Endodermal cell (in vitro differentiated cells): Measurements from ENCODE around the gene POTEF. TPM values are rescaled to one million over a fixed set of nuclear protein-coding genes. Genes with fewer than 3 reads are reported as not detected.
"Not testable (repeated sequence)": the region's sequence is repeated elsewhere in the genome, so short reads cannot be mapped to it uniquely, and the experiment has no call there.

Experiments
- DNase-seq: peaks from one replicate; pipeline ENCODE4 v3.0.0-alpha.2; 2017
- H3K27ac ChIP-seq: 2 replicates; pipeline ENCODE4 v1.5.1; 2013; ENCODE audit warnings: mild to moderate bottlenecking, low read depth, low read length, moderate library complexity
- H3K27me3 ChIP-seq: 2 replicates; pipeline ENCODE4 v1.6.1; 2013; ENCODE audit warnings: mild to moderate bottlenecking, low read length, moderate library complexity; ENCODE audit not compliant: insufficient read depth, control insufficient read depth, poor library complexity, severe bottlenecking
- H3K36me3 ChIP-seq: 2 replicates; pipeline ENCODE4 v1.7.0; 2013; ENCODE audit warnings: mild to moderate bottlenecking, low read length, moderate library complexity; ENCODE audit not compliant: control insufficient read depth, insufficient read depth
- H3K4me1 ChIP-seq: one replicate; pipeline ENCODE4 v1.7.0; 2013; ENCODE audit warnings: low read length; ENCODE audit not compliant: control insufficient read depth, insufficient read depth
- H3K4me3 ChIP-seq: 2 replicates; pipeline ENCODE4 v1.5.1; 2013; ENCODE audit warnings: mild to moderate bottlenecking, low read length, moderate library complexity
- H3K9ac ChIP-seq: 2 replicates; pipeline ENCODE4 v1.6.1; 2013; ENCODE audit warnings: mild to moderate bottlenecking, low read length, moderate library complexity; ENCODE audit not compliant: poor library complexity, severe bottlenecking; ENCODE audit errors: extremely low read depth
- H3K9me3 ChIP-seq: 2 replicates; pipeline ENCODE4 v1.6.1; 2013; ENCODE audit warnings: mild to moderate bottlenecking, low read length, moderate library complexity; ENCODE audit not compliant: control insufficient read depth
- H3K27ac Mint-ChIP-seq: 2 replicates; pipeline ENCODE4 v1.8.0; 2020; ENCODE audit warnings: mixed read lengths
- H3K27me3 Mint-ChIP-seq: 2 replicates; pipeline ENCODE4 v1.8.0; 2021; ENCODE audit warnings: mild to moderate bottlenecking, mixed read lengths; ENCODE audit not compliant: insufficient read depth
- H3K36me3 Mint-ChIP-seq: 2 replicates; pipeline ENCODE4 v1.8.0; 2020; ENCODE audit warnings: low read depth, mixed read lengths
- H3K4me1 Mint-ChIP-seq: 2 replicates; pipeline ENCODE4 v1.8.0; 2020; ENCODE audit warnings: mixed read lengths
- H3K4me3 Mint-ChIP-seq: 2 replicates; pipeline ENCODE4 v1.8.0; 2020; ENCODE audit warnings: mild to moderate bottlenecking, moderate library complexity, mixed read lengths
- H3K9me3 Mint-ChIP-seq: 2 replicates; pipeline ENCODE4 v1.8.0; 2020; ENCODE audit warnings: mild to moderate bottlenecking, mixed read lengths
- WGBS, 2 experiments: methylation state at CpG; one replicate each; pipeline versions ENCODE4 v1.1.5 to v1.1.7; 2013; ENCODE audit warnings: missing lambda C conversion rate in 2 of 2, mixed read lengths in 1 of 2; ENCODE audit not compliant: insufficient coverage in 1 of 2, insufficient read length in 1 of 2; 5-methylcytosine and 5-hydroxymethylcytosine counted together
- total RNA-seq, 2 donors: library from RNA; stranded (reverse); fragmentation: NEBNext Ultra II Directional in 1 of 2; extraction: Animal tissue kit (Norgen Biotek cat#: 25700) in 1 of 2; gene quantifications; 2 replicates in 1 of 2; 3 replicates in 1 of 2; pipeline ENCODE4 v1.2.1, GENCODE V29; 2021
- TF ChIP-seq, protein P1 (sequence below): fragments of 200-600 bp; sonication (generic); conservative IDR thresholded peaks from 2 replicates; pipeline ENCODE4 v1.5.0; 2021; ENCODE audit warnings: antibody characterized with exemption, mild to moderate bottlenecking

Gene POTEF
- total RNA-seq, 2 donors from 2014 or later: 0.18 to 12.7 TPM

DNA sequence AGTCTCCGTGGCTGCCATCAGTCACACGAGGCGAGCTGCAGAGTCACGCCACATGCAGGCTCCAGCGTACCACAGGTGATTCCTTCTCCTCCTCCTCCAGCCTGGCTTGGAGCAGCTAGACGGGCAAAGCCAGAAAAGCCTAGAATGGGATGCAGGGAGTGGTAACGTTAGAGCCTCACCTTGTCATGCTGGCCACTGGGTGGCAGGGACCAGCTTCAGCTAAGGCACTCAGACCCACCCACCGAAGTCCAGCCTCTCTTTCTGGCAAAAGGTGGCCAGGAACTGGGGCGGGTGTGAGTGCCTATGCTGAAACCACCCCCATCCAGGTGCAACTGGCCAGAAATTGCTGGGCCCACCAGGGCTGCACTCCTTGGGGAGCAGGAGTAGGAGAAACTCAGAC is 1.3 kb downstream of the POTEF start:
- not testable (repeated sequence) for H3K9me3 ChIP-seq, H3K4me3 ChIP-seq, H3K4me1 ChIP-seq, H3K36me3 Mint-ChIP-seq, DNase-seq, H3K4me1 Mint-ChIP-seq, H3K27me3 Mint-ChIP-seq, H3K27me3 ChIP-seq, H3K27ac ChIP-seq, H3K9ac ChIP-seq, H3K9me3 Mint-ChIP-seq, H3K36me3 ChIP-seq, H3K27ac Mint-ChIP-seq
- 61% methylated on average over 2 of the region's 9 CpGs; no CpG with 5 or more reads in 1 of the 2 experiments for WGBS, 2 experiments
- TF ChIP-seq, protein P1, sequence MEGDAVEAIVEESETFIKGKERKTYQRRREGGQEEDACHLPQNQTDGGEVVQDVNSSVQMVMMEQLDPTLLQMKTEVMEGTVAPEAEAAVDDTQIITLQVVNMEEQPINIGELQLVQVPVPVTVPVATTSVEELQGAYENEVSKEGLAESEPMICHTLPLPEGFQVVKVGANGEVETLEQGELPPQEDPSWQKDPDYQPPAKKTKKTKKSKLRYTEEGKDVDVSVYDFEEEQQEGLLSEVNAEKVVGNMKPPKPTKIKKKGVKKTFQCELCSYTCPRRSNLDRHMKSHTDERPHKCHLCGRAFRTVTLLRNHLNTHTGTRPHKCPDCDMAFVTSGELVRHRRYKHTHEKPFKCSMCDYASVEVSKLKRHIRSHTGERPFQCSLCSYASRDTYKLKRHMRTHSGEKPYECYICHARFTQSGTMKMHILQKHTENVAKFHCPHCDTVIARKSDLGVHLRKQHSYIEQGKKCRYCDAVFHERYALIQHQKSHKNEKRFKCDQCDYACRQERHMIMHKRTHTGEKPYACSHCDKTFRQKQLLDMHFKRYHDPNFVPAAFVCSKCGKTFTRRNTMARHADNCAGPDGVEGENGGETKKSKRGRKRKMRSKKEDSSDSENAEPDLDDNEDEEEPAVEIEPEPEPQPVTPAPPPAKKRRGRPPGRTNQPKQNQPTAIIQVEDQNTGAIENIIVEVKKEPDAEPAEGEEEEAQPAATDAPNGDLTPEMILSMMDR: peak; percentile 14
- peak overlapping the region; percentile 85 for H3K4me3 Mint-ChIP-seq

DNA sequence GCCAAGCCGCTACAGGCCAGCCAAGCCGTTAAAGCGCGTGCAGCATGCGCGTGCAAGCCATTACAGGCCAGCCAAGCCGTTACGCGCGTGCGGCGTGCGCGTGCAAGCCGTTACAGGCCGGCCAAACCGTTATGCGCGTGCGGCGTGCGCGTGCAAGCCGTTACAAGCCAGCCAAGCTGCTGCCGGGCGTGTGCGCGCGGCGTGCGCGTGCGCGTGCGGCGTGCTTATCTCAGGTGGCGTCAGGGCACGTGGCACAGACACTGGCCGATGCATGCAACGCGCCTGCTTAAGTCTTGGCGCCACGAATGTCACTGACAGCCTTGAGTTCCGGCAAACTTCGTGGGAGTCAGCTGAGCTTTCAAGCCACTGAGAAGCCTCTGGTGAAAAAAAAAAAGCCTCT is 8.1 kb downstream of the POTEF start:
- H3K36me3 Mint-ChIP-seq: not testable (repeated sequence)

DNA sequence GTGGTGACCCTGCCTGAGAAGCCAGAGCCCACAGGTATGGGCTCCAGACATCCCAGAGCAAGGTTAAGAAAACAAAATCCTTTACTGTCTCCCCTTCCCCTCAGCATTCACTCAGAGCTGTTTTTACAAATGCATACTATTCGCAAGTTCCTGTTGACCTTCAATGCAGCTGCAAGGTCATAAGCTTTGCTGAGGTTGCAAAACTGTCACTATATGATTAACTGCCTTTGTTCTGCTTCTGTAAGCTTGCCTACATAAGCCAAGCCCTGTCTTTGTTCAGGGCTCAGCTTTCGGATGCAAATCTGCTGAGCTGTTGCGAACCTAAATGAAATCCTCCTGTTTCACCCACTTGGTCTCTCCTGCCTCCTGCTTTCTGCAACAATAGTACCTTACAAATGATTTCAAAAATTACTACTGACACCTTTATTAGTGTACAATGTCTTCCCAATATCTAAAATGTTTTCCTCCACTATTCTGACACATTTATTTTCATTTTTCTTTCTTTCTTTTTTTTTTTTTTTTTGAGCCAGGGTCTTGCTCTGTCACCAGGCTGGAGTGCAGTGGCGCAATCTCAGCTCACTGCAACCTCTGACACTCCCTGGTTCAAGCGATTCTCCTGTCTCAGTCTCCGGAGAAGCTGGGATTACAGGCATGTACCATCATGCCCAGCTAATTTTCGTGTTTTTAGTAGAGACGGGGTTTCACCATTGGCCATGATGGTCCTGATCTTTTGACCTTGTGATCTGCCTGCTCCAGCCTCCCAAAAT is 26.2 kb downstream of the POTEF start:
- not testable (repeated sequence) for H3K9me3 ChIP-seq, H3K36me3 Mint-ChIP-seq, H3K9me3 Mint-ChIP-seq, H3K27me3 Mint-ChIP-seq, H3K4me1 ChIP-seq, H3K27me3 ChIP-seq, H3K9ac ChIP-seq, H3K4me3 ChIP-seq, H3K4me1 Mint-ChIP-seq, H3K36me3 ChIP-seq, H3K4me3 Mint-ChIP-seq
- DNase-seq: peak; percentile 21
- H3K27ac ChIP-seq: peak overlapping the region; percentile 78
- peak overlapping the region; percentile 26 for H3K27ac Mint-ChIP-seq
- WGBS, 2 experiments: 47 to 53% methylated on average over 3 to 5 of the region's 8 CpGs

More for the DNA sequence above, 8.1 kb downstream of the POTEF start:
- not testable (repeated sequence) for H3K27ac Mint-ChIP-seq, H3K4me1 Mint-ChIP-seq, H3K4me3 Mint-ChIP-seq, H3K4me3 ChIP-seq, H3K9ac ChIP-seq, H3K27ac ChIP-seq, H3K4me1 ChIP-seq, H3K9me3 Mint-ChIP-seq, H3K36me3 ChIP-seq, H3K27me3 Mint-ChIP-seq, H3K9me3 ChIP-seq, H3K27me3 ChIP-seq, DNase-seq
- 96% methylated on average over 10 to 26 of the region's 45 CpGs for WGBS, 2 experiments

DNA sequence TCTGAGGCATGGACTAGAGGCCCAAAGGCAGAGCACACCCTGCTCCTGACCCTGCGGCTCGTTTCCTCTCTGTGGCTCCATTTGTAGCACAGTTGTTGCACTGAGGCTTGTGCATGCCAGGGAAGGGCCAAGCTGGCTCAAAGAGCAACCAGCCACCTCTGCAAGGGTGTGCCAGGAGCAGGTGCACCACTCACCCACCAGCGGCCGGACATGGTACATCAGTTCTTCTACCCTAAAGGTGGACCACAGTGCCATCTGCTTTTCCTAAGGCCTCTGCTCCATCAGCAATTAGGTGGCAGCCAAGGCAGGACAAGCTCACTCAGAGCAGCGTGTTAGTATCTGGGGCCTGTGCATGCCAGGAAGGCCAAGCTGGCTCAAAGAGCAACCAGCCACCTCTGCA is 66.4 kb downstream of the POTEF start:
- not testable (repeated sequence) for H3K4me1 Mint-ChIP-seq, H3K27me3 ChIP-seq, H3K9ac ChIP-seq, H3K4me3 Mint-ChIP-seq, H3K9me3 Mint-ChIP-seq, H3K36me3 ChIP-seq, H3K9me3 ChIP-seq, H3K4me1 ChIP-seq, H3K36me3 Mint-ChIP-seq, H3K27ac Mint-ChIP-seq, H3K4me3 ChIP-seq, H3K27me3 Mint-ChIP-seq, DNase-seq, H3K27ac ChIP-seq
- WGBS, 2 experiments: 97% methylated on average over 3 of the region's 5 CpGs; no CpG with 5 or more reads in 1 of the 2 experiments

DNA sequence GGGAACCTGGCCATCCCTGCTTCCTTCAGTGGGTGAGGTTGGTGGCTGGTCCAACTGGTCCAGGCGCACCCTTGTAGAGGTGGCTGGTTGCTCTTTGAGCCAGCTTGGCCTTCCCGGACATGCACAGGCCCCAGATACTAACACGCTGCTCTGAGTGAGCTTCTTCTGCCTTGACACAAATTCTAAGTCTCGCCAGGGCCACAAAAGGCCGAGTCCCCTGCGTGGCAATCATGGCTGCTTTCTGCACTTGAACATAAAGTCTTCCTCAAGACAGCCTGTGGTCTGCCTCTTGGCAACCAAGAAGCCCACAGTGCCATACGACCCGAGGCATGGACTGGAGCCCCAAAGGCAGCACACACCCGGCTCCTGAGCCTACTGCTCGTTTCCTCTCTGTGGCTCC is 69.0 kb downstream of the POTEF start:
- H3K4me3 Mint-ChIP-seq, DNase-seq, H3K27me3 ChIP-seq, H3K9ac ChIP-seq, H3K4me1 ChIP-seq, H3K27ac ChIP-seq, H3K9me3 Mint-ChIP-seq, H3K27me3 Mint-ChIP-seq, H3K27ac Mint-ChIP-seq, H3K9me3 ChIP-seq, H3K4me3 ChIP-seq, H3K36me3 Mint-ChIP-seq, H3K4me1 Mint-ChIP-seq, H3K36me3 ChIP-seq: not testable (repeated sequence)
- 98% methylated on average over 5 of the region's 10 CpGs; no CpG with 5 or more reads in 1 of the 2 experiments for WGBS, 2 experiments

DNA sequence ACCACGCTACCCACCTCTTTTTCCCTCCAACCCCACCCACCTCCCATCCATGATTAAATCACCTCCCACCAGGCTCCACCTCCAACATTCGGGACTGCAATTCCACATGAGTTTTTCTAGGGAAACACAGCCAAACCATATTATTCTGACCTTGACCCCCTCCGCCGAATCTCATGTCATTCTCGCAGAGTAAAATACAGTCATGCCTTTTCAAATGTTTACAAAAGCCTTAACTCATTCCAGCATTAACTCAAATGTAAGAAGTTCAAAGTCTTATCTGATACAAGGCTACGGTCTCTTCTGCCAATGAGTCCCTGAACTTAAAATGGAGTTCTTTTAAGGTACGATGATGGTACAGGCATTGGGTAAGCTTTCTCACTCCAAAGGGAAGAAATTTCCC is 72.7 kb downstream of the POTEF start:
- H3K27ac ChIP-seq, H3K4me3 Mint-ChIP-seq, H3K4me3 ChIP-seq, H3K27me3 Mint-ChIP-seq, H3K9me3 Mint-ChIP-seq, H3K27ac Mint-ChIP-seq, H3K9ac ChIP-seq, DNase-seq, H3K36me3 ChIP-seq, H3K9me3 ChIP-seq, H3K36me3 Mint-ChIP-seq, H3K4me1 Mint-ChIP-seq, H3K4me1 ChIP-seq, H3K27me3 ChIP-seq: not testable (repeated sequence)
- WGBS, 2 experiments: 80% methylated on average over 4 of the region's 7 CpGs; no CpG with 5 or more reads in 1 of the 2 experiments
